ENCODE results near the gene OGFR. TPM values are rescaled to one million over a fixed set of nuclear protein-coding genes. Genes with fewer than 3 reads are reported as not detected.

Gene OGFR, protein sequence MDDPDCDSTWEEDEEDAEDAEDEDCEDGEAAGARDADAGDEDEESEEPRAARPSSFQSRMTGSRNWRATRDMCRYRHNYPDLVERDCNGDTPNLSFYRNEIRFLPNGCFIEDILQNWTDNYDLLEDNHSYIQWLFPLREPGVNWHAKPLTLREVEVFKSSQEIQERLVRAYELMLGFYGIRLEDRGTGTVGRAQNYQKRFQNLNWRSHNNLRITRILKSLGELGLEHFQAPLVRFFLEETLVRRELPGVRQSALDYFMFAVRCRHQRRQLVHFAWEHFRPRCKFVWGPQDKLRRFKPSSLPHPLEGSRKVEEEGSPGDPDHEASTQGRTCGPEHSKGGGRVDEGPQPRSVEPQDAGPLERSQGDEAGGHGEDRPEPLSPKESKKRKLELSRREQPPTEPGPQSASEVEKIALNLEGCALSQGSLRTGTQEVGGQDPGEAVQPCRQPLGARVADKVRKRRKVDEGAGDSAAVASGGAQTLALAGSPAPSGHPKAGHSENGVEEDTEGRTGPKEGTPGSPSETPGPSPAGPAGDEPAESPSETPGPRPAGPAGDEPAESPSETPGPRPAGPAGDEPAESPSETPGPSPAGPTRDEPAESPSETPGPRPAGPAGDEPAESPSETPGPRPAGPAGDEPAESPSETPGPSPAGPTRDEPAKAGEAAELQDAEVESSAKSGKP
- total RNA-seq (ENCODE audit: low replicate concordance), result 7.0 and 23.9 TPM in 2 replicates

DNA sequence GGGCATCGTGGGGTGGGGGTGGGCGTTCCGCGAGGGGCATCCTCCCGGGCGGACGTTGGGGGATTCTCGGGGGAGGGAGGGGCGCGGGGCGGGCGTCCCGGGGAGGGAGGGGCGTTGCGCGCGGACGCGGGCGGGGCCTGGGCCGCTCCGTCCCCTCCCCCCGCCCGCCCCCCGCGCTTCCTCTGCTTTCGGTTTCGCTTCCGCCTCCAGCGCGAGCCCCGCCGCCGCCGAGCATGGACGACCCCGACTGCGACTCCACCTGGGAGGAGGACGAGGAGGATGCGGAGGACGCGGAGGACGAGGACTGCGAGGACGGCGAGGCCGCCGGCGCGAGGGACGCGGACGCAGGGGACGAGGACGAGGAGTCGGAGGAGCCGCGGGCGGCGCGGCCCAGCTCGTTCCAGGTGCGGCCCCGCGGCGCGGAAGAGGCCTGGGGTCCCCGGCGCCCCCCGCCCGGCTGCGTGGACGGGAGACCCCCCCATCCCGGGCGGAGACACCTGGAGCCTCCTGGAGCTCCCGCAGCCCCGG lies at the start of gene OGFR:
OGFR (plus strand) TSS at position 209 of the 528 bp plus-strand sequence; CDS start at position 234, 25 bp downstream.
- Histone ChIP-seq H3K27ac (no peak within 1 kb of the TSS), H2AFZ (replicated peaks) (peak within 1 kb of the TSS; percentile 77), H3K4me1 (peaks cover 13% of the 10 kb centered on the region), H3K4me3 (peak within 1 kb of the TSS; percentile 83), H3K9me3 (ENCODE audit: low read depth) (no peaks in the 10 kb centered on the region), H4K20me1 (ENCODE audit: low read depth) (peaks cover 36% of the 10 kb centered on the region), H3F3A (ENCODE audit: low read depth) (peaks cover 38% of the 10 kb centered on the region), H3K36me3 (no peaks in the 10 kb centered on the region), H3K9ac (no peak within 1 kb of the TSS), H3K79me2 (ENCODE audit: low read depth) (no peaks in the 10 kb centered on the region), H3K27me3 (peaks cover 22% of the 10 kb centered on the region), H3K4me2 (peak within 1 kb of the TSS; percentile 87)
- no peaks in the 10 kb centered on the region for H3K9me3 Mint-ChIP-seq
- peaks cover 32% of the 10 kb centered on the region for H3K4me1 Mint-ChIP-seq
- TF ChIP-seq EZH2 (IDR thresholded peaks at IDR 0.05), result no peak
- no peak for TF ChIP-seq EZH2phosphoT487 (IDR thresholded peaks at IDR 0.05)
- TF ChIP-seq, protein P1, sequence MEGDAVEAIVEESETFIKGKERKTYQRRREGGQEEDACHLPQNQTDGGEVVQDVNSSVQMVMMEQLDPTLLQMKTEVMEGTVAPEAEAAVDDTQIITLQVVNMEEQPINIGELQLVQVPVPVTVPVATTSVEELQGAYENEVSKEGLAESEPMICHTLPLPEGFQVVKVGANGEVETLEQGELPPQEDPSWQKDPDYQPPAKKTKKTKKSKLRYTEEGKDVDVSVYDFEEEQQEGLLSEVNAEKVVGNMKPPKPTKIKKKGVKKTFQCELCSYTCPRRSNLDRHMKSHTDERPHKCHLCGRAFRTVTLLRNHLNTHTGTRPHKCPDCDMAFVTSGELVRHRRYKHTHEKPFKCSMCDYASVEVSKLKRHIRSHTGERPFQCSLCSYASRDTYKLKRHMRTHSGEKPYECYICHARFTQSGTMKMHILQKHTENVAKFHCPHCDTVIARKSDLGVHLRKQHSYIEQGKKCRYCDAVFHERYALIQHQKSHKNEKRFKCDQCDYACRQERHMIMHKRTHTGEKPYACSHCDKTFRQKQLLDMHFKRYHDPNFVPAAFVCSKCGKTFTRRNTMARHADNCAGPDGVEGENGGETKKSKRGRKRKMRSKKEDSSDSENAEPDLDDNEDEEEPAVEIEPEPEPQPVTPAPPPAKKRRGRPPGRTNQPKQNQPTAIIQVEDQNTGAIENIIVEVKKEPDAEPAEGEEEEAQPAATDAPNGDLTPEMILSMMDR (IDR thresholded peaks at IDR 0.05), result no peak
- no peak within 1 kb of the TSS for H3K27ac Mint-ChIP-seq
- peak; percentile 74 for DNase-seq (ENCODE audit: low spot score)
- peaks cover 21% of the 10 kb centered on the region for H3K27me3 Mint-ChIP-seq (ENCODE audit: insufficient read depth, low read depth)
- peak within 1 kb of the TSS; percentile 90 for H3K4me3 Mint-ChIP-seq
- peaks cover 4% of the 10 kb centered on the region for H3K36me3 Mint-ChIP-seq

DNA sequence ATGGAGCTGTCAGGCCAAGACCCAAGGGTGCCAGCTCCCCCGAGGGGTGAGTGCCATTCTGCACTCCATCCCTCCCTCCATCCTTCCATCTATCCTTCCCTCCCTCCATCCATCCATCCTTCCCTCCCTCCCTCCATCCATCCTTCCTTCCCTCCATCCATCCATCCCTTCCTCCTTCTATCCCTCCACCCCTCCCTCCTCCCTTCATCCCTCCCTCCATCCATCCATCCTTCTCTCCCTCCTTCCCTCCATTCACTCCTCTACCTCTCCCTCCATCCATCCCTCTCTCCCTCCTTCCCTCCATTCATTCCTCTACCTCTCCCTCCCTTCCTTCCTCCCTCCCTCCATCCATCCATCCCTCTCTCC lies 49.7 kb upstream of the OGFR start:
- peaks cover 10% of the 10 kb centered on the region for H3K4me1 Mint-ChIP-seq
- H4K20me1 ChIP-seq (ENCODE audit: low read depth), result no peaks in the 10 kb centered on the region
- no peaks in the 10 kb centered on the region for H3K9me3 ChIP-seq (ENCODE audit: low read depth)
- no peak overlapping the region for H3K9ac ChIP-seq
- H3K4me3 Mint-ChIP-seq, result no peak overlapping the region
- H3K27me3 ChIP-seq, result peaks cover 19% of the 10 kb centered on the region
- H3K27ac ChIP-seq, result no peak overlapping the region
- peaks cover 13% of the 10 kb centered on the region for H3K4me1 ChIP-seq
- no peak overlapping the region for H2AFZ ChIP-seq (replicated peaks)
- H3K4me3 ChIP-seq, result no peak overlapping the region
- H3K27me3 Mint-ChIP-seq (ENCODE audit: insufficient read depth, low read depth), result peaks cover 10% of the 10 kb centered on the region
- no peak overlapping the region for H3K4me2 ChIP-seq
- peaks cover 10% of the 10 kb centered on the region for H3K9me3 Mint-ChIP-seq
- H3K79me2 ChIP-seq (ENCODE audit: low read depth), result no peaks in the 10 kb centered on the region
- TF ChIP-seq, protein P1 (IDR thresholded peaks at IDR 0.05), result no peak
- TF ChIP-seq EZH2phosphoT487 (IDR thresholded peaks at IDR 0.05), result no peak
- no peak for TF ChIP-seq EZH2 (IDR thresholded peaks at IDR 0.05)
- no peaks in the 10 kb centered on the region for H3F3A ChIP-seq (ENCODE audit: low read depth)
- no peak for DNase-seq (ENCODE audit: low spot score)
- H3K27ac Mint-ChIP-seq, result no peak overlapping the region
- H3K36me3 Mint-ChIP-seq, result no peaks in the 10 kb centered on the region
- H3K36me3 ChIP-seq, result no peaks in the 10 kb centered on the region

DNA sequence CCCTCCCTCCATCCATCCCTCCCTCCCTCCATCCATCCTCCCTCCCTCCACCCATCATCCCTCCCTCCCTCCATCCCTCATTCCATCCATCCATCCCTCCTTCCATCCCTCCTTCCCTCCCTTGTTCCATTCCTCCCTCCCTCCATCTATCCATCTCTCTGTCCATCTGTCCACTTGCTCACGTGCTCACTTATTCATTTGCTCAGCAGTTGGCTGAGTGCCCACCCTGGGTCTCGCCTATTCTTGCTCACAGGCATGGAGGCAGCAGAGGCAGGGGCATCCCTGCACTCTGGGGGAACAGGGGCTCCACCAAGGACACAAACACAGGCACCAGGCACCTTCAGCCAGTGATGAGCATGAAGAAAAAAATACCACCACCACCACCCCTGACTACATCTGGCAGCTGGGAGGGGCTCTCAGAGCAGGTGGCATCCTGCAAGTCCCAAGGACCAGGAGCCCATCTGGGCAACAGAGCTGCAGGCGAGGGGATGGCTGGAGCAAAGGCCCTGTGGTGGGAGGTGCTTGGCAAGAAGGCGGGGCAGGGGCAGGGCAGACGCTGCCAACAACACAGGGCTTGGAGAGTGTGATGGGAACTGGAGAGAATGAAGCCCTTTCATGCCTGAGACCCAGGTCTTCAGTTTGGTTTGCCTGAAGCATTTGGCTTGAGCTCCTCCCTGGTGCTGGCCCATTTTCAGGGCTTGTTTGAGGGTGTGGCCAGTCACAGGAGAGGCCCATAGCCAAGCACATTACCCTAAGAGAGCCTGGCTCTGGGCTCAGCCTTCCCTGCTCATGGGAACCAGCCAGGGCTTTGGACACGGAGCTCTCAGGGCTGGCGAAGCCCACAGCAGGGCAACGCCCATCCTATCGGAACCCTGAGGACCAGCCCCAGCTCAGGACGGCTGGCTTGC lies 48.6 kb upstream of the OGFR start:
- no peak for TF ChIP-seq EZH2 (IDR thresholded peaks at IDR 0.05)
- TF ChIP-seq, protein P1 (IDR thresholded peaks at IDR 0.05), result no peak
- no peak for TF ChIP-seq EZH2phosphoT487 (IDR thresholded peaks at IDR 0.05)
- no peaks in the 10 kb centered on the region for H3K9me3 ChIP-seq (ENCODE audit: low read depth)
- H3K36me3 ChIP-seq, result no peaks in the 10 kb centered on the region
- H4K20me1 ChIP-seq (ENCODE audit: low read depth), result no peaks in the 10 kb centered on the region
- no peak overlapping the region for H3K27ac ChIP-seq
- no peaks in the 10 kb centered on the region for H3K36me3 Mint-ChIP-seq
- H3K4me3 Mint-ChIP-seq, result no peak overlapping the region
- H3K4me1 Mint-ChIP-seq, result peaks cover 13% of the 10 kb centered on the region
- peaks cover 10% of the 10 kb centered on the region for H3K9me3 Mint-ChIP-seq
- H3K27ac Mint-ChIP-seq, result no peak overlapping the region
- no peaks in the 10 kb centered on the region for H3K79me2 ChIP-seq (ENCODE audit: low read depth)
- peaks cover 1% of the 10 kb centered on the region for H3F3A ChIP-seq (ENCODE audit: low read depth)
- no peak overlapping the region for H3K4me2 ChIP-seq
- H3K9ac ChIP-seq, result no peak overlapping the region
- H3K4me1 ChIP-seq, result peaks cover 24% of the 10 kb centered on the region
- no peak overlapping the region for H3K4me3 ChIP-seq
- H3K27me3 ChIP-seq, result peaks cover 19% of the 10 kb centered on the region
- peaks cover 10% of the 10 kb centered on the region for H3K27me3 Mint-ChIP-seq (ENCODE audit: insufficient read depth, low read depth)
- H2AFZ ChIP-seq (replicated peaks), result no peak overlapping the region
- no peak for DNase-seq (ENCODE audit: low spot score)

Measured in neural progenitor cell (in vitro differentiated cells).